ENCODE results near the gene LUZP2. TPM values are rescaled to one million over a fixed set of nuclear protein-coding genes. Genes with fewer than 3 reads are reported as not detected.

Gene LUZP2
- total and polyA plus RNA-seq, 2 of the 8 experiments (the other 6 are each of a cell fraction or from before 2014, with no cell fraction given), result 0.79 to 1.5 TPM

DNA sequence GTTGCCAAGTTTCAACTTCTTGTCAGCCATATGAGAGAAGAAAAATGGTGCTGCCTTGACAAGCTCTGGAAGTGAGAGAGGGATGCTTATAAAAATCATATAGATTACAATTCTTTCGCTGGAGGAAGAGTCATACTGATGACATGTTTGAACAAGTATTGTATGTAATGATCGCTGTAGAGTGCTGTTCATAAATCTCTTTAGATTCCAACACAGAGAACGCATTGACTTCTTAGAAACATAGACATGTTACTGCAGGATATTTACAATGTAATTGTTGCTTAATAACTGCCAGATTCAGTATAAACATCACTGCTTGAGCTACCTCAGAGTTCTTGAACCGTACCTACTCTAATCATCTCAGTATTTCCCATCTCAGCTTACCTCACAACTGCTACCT, 571.6 kb downstream of the LUZP2 start:
- CTCF ChIA-PET (ENCODE audit: partially characterized antibody), result no interaction called here
- Histone ChIP-seq H3K4me1 (replicated peaks in 1 of 4; ENCODE audit: control insufficient read depth in 3 of 4, insufficient read depth in 4 of 4, low read length in 3 of 4) (no peaks in the 10 kb centered on the region), H3K4me2 (ENCODE audit: insufficient read depth in 1 of 2, low read depth in 2 of 2, low read length in 2 of 2) (no peak overlapping the region), H3K18ac (ENCODE audit: extremely low read depth, low read length) (no peak overlapping the region), H3K14ac (ENCODE audit: insufficient read length) (no peak overlapping the region), H3K36me3 (ENCODE audit: control insufficient read depth in 2 of 4, insufficient read depth in 4 of 4, low read length in 3 of 4) (no peaks in the 10 kb centered on the region), H4K20me1 (replicated peaks in 1 of 2; ENCODE audit: control insufficient read depth in 1 of 2, insufficient read depth in 2 of 2, low read length in 2 of 2) (no peaks in the 10 kb centered on the region), H3K79me2 (ENCODE audit: control insufficient read depth in 1 of 2, insufficient read depth in 2 of 2, low read length in 2 of 2) (no peaks in the 10 kb centered on the region), H2BK12ac (ENCODE audit: low read depth, low read length) (no peak overlapping the region), H2AK5ac (ENCODE audit: low read depth, low read length) (no peak overlapping the region), H4K91ac (replicated peaks; ENCODE audit: insufficient read length, low read length) (no peak overlapping the region), H3K23ac (ENCODE audit: insufficient read length) (no peak overlapping the region), H3K4ac (replicated peaks; ENCODE audit: insufficient read length, low read depth, low read length) (no peak overlapping the region), H3K79me1 (ENCODE audit: low read depth, low read length) (no peaks in the 10 kb centered on the region), H2BK20ac (ENCODE audit: low read length) (no peak overlapping the region), H2BK15ac (ENCODE audit: low read length) (no peak overlapping the region), H3K9me3 (ENCODE audit: insufficient read depth in 2 of 2, low read depth in 1 of 2, low read length in 1 of 2) (no peaks in the 10 kb centered on the region; a peak in 1 of 4 replicates), H3K4me3 (ENCODE audit: extremely low read depth in 1 of 4, insufficient read depth in 2 of 4, low read depth in 3 of 4, low read length in 4 of 4) (no peak overlapping the region), H3K23me2 (ENCODE audit: low read depth, low read length) (no peaks in the 10 kb centered on the region; the same call in 1 of the 2 replicates), H4K5ac (ENCODE audit: insufficient read length, low read depth, low read length) (no peak overlapping the region), H3K27me3 (replicated peaks in 1 of 4; ENCODE audit: control insufficient read depth in 3 of 4, extremely low read depth in 1 of 4, insufficient read depth in 3 of 4, low read length in 3 of 4) (peaks cover 0 to 1% (median 0%) of the 10 kb centered on the region in 4 experiments; a peak in 1 of 7 replicates), H3K9ac (replicated peaks in 1 of 4; ENCODE audit: extremely low read depth in 1 of 4, low read depth in 3 of 4, low read length in 3 of 4) (no peak overlapping the region), H2AFZ (ENCODE audit: low read length) (no peak overlapping the region), H4K8ac (ENCODE audit: extremely low read depth, insufficient read depth, low read length) (no peak overlapping the region), H2BK120ac (replicated peaks; ENCODE audit: low read depth, low read length) (no peak overlapping the region), H3K56ac (replicated peaks; ENCODE audit: insufficient read length, low read depth, low read length) (no peak overlapping the region), H3K27ac (ENCODE audit: low read depth, low read length) (no peak overlapping the region), H2BK5ac (ENCODE audit: low read depth, low read length) (no peak overlapping the region)
- TF ChIP-seq JUND (IDR thresholded peaks at IDR 0.05; ENCODE audit: low read length) (no peak), CREB1 (IDR thresholded peaks at IDR 0.05) (no peak), HDAC2 (IDR thresholded peaks at IDR 0.05; ENCODE audit: borderline replicate concordance in 1 of 2, low read depth in 2 of 2, low read length in 2 of 2) (no peak), KDM4A (IDR thresholded peaks at IDR 0.05; ENCODE audit: low read depth, low read length, severe bottlenecking) (no peak), BACH1 (IDR thresholded peaks at IDR 0.05; ENCODE audit: low read length) (no peak), TCF12 (IDR thresholded peaks at IDR 0.05; ENCODE audit: low read depth, low read length) (no peak)
- WGBS, 2 experiments (ENCODE audit: extremely low coverage in 1 of 2, insufficient coverage in 1 of 2, insufficient read length in 1 of 2, insufficient replicate concordance in 2 of 2, low coverage in 1 of 2, low lambda C conversion rate in 2 of 2, missing lambda C conversion rate in 1 of 2), result 88% methylated on average over 4 of the region's 4 CpGs; no CpG with 5 or more reads in 1 of the 2 experiments
- DNase-seq (ENCODE audit: low read depth in 1 of 2, low spot score in 2 of 2) (no peak), FAIRE-seq (no peak)
- POLR2A ChIA-PET (ENCODE audit: partially characterized antibody), result no interaction called here

Data from H1 (cell line).